Vagina (tissue), 2 donors: ENCODE measurements around the gene CCP110.

Source experiments
- CTCF ChIP-seq, 3 experiments: fragments of 450-650 bp in 2 of 3; fragments of 200-600 bp in 1 of 3; sonication (generic) in 1 of 3; IDR thresholded peaks; one replicate each; pipeline ENCODE4 v1.5.1; 2017 to 2019; ENCODE audit warnings: antibody characterized with exemption in 3 of 3, mild to moderate bottlenecking in 2 of 3, moderate library complexity in 2 of 3
- POLR2A ChIP-seq, 2 donors: fragments of 450-650 bp; IDR thresholded peaks; one replicate each; pipeline ENCODE4 v1.6.1; 2017; ENCODE audit warnings: antibody characterized with exemption in 2 of 2, mild to moderate bottlenecking in 2 of 2, moderate library complexity in 2 of 2
- POLR2AphosphoS5 ChIP-seq, 2 donors: sonication (generic); formaldehyde crosslinking; IDR thresholded peaks; one replicate each; pipeline ENCODE4 v1.9.0; 2017; ENCODE audit warnings: antibody characterized with exemption in 2 of 2, mild to moderate bottlenecking in 2 of 2, low read depth in 1 of 2; ENCODE audit not compliant: insufficient read depth in 1 of 2

GRCh38 chr16:19540241-19540970 is 16.7 kb downstream of the CCP110 start:
- TF ChIP-seq CTCF (IDR thresholded peaks at IDR 0.05) (no peak), POLR2A (IDR thresholded peaks at IDR 0.05) (no peak), POLR2AphosphoS5 (IDR thresholded peaks at IDR 0.05; ENCODE audit: insufficient read depth in 1 of 2, low read depth in 1 of 2) (no peak)
